Stimulated activated CD8-positive, alpha-beta memory T cell treated with anti-CD3 and anti-CD28 coated beads, Interleukin-4, amount 100 ng/mL, for 4 hours (primary cell): ENCODE data around the gene B4GALNT1.
"Not testable (repeated sequence)": the region's sequence is repeated elsewhere in the genome, so short reads cannot be mapped to it uniquely, and the experiment has no call there.

ENCODE experiments used
- DNase-seq, 2 donors: peaks; one replicate each; pipeline ENCODE4 v3.0.0-alpha.2; 2020; ENCODE audit warnings: low read depth in 2 of 2, low spot score in 1 of 2

The B4GALNT1 gene

DNA sequence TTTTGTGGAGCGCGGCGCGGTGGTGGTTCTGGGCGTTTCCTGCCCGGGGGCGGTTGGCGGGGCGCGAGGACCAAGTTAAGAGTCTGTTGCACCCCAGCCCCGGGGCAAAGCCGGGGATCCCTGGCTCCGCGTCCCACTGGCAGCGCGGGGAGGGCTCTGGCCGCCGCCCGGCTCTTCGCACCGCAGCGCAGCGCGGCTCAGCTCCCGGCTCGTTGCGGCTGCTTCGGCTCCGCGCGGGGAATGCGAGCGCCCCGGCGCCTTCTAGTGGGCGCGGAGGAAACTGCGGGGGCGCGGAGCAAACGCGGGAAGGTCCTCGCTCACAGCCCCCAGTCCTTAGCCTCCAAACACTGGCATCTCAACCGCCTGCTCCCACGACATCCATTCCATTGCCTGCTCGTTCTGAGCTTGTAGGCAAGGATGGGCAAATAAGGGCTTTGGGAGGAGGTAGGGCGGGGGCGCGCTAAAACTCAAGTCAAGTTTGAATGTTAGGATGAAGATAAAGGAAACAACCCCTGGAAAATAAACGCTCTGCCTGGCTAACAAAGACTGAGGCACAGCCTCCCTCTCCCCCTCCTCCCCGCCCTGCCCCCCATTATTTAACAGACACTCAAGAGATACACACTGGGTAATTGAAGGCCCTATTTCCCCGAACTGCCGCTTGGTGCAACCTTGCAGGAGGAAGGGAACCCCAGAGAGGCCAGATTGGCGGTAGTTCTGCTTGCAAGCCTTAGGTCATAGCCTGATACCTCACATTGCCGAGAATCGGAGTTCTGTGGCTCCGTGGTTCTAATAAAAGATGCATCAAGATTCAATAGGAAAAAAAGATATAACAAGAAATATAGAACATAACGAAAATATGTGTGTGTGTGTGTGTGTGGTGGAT is at the start of gene B4GALNT1:
B4GALNT1 (minus strand) TSS at position 244 of the 883 bp plus-strand sequence. CDS start 1,069 bp downstream, outside the sequence.
- DNase-seq: peak in 1 of 2 donors; percentile 30

DNA sequence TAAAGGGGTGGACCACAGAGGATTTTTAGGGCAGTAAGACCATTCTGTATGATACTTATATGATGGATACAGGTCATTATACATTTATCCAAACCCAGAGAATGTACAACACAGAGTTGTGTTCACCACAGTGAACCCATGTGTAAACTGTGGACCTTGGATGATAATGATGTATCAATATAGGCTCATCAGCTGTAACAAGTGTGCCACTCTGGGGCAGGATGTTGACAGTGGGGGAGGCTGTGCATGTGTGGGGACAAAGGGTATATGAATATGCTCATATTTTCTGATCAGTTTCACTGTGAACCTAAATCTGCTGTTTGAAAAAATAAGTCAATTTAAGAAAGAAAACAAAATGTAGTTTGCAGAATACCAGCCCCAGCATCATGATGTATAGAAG is 46.7 kb upstream of the B4GALNT1 start:
- no peak for DNase-seq

GRCh38 chr12:57677947-57678346 is 44.9 kb upstream of the B4GALNT1 start:
- not testable (repeated sequence) for DNase-seq

DNA sequence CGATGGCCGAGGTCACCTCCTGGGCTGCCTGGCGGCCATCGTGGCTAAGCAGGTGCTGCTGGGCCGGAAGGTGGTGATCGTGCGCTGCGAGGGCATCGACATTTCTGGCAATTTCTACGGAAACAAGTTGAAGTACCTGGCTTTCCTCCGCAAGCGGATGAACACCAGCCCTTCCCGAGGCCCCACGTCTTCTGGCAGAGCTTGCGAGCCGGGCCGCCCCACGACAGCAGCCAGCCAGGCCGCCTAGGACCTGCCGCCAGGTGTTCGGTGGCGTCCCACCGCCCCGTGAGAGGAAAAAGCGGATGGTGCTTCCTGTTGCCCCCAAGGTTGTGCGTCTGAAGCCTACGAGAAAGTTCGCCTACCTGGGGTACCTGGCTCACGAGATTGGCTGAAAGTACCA is 41.7 kb upstream of the B4GALNT1 start:
- no peak for DNase-seq

GRCh38 chr12:57672801-57673200 is 39.8 kb upstream of the B4GALNT1 start:
- no peak for DNase-seq

DNA sequence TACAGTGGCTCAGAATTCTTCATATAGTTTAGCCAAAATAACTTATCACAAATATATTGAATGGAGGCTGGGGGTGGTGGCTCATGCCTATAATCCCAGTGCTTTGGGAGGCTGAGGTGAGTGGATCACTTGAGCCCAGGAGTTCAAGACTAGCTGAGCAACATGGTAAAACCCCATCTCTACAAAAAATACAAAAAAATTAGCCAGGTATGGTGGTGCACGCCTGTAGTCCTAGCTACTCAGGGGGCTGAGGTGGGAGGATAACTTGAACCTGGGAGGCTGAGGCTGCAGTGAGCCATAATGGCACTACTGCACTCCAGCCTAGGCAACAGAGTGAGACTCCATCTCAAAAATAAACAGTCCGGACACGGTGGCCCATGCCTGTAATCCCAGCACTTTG is 38.8 kb upstream of the B4GALNT1 start:
- DNase-seq: not testable (repeated sequence)

DNA sequence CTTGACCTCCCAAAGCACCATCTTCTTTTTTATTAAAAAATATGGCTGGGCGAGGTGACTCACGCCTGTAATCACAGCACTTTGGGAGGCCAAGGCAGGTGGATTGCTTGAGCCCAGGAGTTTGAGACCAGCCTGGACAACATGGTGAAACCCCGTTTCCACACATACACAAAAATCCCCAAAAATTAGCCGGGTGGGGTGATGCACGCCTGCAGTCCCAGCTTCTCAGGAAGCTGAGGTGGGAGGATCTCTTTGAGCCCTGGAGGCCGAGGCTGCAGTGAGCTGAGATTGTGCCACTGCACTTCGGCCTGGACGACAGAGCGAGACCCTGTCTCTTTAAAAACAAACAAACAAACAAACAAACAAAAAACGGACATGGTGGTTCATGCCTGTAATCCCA is 36.7 kb upstream of the B4GALNT1 start:
- DNase-seq: not testable (repeated sequence)

GRCh38 chr12:57666897-57667296 is 33.9 kb upstream of the B4GALNT1 start:
- no peak for DNase-seq

DNA sequence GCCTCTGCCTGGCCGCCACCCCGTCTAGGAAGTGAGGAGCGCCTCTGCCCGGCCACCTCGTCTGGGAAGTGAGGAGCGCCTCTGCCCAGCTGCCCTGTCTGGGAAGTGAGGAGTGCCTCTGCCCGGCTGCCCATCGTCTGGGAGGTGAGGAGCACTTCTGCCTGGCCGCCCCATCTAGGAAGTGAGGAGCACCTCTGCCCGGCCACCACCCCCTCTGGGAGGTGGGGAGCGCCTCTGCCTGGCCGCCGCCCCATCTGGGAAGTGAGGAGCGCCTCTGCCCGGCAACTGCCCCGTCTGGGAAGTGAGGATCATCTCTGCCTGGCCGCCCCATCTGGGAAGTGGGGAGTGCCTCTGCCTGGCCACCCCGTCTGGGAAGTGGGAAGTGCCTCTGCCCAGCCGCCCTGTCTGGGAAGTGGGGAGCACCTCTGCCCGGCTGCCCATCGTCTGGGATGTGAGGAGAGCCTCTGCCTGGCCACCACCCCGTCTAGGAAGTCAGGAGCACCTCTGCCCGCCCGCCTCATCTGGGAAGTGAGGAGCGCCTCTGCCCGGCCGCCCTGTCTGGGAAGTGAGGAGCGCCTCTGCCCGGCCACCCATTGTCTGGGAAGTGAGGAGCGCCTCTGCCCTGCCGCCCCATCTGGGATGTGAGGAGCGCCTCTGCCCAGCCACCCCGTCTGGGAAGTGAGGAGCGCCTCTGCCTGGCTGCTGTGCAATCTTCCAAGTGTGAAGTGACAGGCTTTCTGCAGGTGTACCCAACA is 32.2 kb upstream of the B4GALNT1 start:
- not testable (repeated sequence) for DNase-seq

- DNase-seq: no peak
Observed at GRCh38 chr12:57661376-57661775, 28.4 kb upstream of the B4GALNT1 start.

DNA sequence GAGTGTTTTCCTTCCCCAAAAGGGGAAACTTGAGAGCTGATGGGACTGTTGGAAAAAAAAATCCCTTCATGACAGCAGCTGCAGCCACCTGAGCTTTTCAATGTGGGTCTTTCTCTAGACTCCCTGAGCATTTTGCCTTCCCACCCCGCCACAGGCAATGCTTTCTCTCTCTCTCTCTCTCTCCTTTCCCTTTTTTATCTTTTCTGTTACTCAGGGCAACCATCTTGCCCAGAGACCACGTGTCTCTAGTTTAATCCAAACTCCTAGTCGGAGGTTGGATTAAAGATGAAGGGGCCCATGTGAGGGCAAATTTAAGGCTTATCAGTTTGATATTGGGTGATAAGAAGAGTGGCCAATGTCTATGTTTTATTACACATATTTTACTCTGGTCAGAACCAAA is 25.9 kb upstream of the B4GALNT1 start:
- DNase-seq: no peak

GRCh38 chr12:57657744-57658143 is 24.7 kb upstream of the B4GALNT1 start:
- no peak for DNase-seq

DNA sequence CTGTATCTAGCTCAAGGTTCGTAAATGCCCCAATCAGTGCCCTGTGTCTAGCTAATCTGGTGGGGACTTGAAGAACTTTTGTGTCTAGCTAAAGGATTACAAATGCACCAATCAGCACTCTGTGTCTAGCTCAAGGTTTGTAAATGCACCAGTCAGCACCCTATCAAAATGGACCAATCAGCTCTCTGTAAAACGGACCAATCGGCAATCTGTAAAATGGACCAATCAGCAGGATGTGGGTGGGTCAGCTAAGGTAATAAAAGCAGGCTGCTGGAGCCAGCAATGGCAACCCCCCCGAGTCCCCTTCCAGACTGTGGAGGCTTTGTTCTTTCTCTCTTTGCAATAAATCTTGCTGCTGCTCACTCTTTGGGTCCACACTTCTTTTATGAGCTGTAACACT is 23.4 kb upstream of the B4GALNT1 start:
- DNase-seq: not testable (repeated sequence)

DNA sequence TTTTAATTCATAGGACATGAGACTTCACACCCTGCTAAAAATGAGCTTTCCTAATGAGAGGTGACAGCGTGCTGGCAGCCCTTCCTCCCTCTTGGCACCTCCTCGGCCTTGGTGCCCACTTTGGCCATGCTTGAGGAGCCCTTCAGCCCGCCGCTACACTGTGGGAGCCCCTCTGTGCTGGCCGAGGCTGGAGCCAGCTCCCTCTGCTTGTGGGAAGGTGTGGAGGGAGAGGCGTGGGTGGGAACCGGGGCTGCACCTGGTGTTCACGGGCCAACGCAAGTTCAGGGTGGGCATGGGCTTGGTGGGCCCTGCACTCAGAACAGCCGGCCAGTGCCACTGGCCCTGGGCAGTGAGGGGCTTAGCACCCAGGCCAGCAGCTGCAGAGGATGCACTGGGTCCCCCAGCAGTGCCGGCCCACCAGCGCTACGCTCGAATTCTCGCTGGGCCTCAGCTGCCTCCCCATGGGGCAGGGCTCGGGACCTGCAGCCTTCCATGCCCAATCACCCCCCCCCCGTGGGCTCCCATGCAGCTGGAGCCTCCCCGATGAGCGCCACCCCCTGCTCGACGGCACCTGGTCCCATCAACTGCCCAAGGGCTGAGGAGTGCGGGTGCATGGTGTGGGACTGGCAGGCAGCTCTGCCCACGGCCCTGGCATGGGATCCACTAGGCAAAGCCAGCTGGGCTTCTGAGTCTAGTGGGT is 22.7 kb upstream of the B4GALNT1 start:
- no peak for DNase-seq

DNA sequence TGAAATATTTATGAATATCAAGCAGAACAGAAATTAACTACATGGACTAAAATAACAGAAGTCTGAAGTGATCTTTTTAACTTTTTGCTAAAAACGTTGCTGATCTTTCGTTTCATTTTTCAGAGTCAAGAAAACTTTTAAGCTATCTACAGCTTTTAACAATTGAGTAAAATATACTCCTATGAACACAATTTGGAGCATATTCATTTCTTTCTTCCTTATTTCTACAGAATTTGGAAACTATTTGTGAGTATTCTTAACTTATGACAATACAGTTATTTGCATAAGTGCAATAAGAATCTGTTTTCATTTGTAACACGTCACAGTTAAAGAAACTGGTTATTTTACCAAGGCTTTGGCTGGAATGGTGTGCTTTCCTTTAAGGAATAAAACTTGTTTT is 21.0 kb upstream of the B4GALNT1 start:
- DNase-seq: no peak

DNA sequence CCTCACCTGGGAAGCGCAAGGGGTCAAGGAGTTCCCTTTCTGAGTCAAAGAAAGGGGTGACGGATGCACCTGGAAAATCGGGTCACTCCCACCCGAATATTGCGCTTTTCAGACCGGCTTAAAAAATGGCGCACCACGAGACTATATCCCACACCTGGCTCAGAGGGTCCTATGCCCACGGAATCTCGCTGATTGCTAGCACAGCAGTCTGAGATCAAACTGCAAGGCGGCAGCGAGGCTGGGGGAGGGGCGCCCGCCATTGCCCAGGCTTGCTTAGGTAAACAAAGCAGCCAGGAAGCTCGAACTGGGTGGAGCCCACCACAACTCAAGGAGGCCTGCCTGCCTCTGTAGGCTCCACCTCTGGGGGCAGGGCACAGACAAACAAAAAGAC is 13.7 kb upstream of the B4GALNT1 start:
- not testable (repeated sequence) for DNase-seq

- DNase-seq: not testable (repeated sequence)
Observed at GRCh38 chr12:57645990-57646658, 13.1 kb upstream of the B4GALNT1 start.

- DNase-seq: no peak
Observed at GRCh38 chr12:57641699-57642442, 8.9 kb upstream of the B4GALNT1 start.

DNA sequence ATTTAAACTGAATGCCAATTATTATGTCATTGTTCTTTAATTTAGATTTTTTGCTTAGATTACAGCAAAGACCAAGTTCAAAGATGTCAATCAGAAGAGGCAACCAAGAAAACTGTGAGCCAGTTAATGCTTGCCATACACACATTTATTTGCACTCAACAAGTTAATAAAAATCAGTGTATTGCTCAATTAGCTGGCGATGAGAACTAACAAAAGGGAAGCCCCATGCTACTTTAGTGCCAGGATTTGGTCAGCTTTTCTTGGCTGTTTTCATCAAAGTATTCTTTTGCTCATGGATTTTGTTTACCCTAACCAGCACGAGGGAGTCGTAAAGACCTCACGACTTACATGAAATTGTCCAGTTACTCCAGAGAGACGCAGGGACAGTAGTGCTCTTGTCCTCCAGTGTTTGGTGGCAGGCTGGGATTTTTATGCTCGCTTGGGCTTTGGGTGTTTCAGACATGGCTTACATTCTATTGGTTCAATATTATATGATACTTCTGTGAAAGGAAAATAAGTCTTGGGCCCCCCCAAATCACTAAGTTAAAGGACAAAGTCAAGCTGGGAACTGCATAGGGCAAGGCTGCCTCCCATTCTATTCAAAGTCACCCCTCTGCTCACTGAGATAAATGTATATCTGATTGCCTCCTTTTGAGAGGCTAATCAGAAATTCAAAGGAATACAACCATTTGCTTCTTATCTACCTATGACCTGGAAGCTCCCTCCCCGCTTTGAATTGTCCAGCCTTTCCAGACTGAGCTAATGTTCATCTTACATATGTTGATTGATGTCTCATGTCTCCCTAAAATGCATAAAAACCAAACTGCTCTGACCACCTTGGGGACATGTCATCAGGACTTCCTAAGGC is 7.4 kb upstream of the B4GALNT1 start:
- no peak for DNase-seq
